ENCODE measurements around the gene GPR55.

GRCh38 chr2:230952226-230952956, 27.3 kb upstream of the GPR55 start:
- TF ChIP-seq POLR2AphosphoS5 (IDR thresholded peaks at IDR 0.05; ENCODE audit: insufficient read depth, low read depth, low read length) (no peak), CTCF (IDR thresholded peaks at IDR 0.05; ENCODE audit: extremely low read depth in 1 of 2, insufficient read depth in 1 of 2, low read depth in 1 of 2, low read length in 2 of 2) (no peak), POLR2A (IDR thresholded peaks at IDR 0.05; ENCODE audit: low read depth, low read length) (no peak)

All from endothelial cell of umbilical vein (primary cell).